HepG2 (cell line): ENCODE measurements around the gene TTLL11. TPM values are rescaled to one million over a fixed set of nuclear protein-coding genes. Genes with fewer than 3 reads are reported as not detected.

Source experiments
- ATAC-seq: fragments of 200-7000 bp; cut with Tn5 transposase; 3 replicates; pipeline ENCODE4 v1.9.1; 2020; ENCODE audit warnings: mild to moderate bottlenecking, moderate library complexity
- BruUV-seq: library from RNA; stranded (reverse); fragments of 400-500 nt; replicated peaks from 2 replicates; lab custom pipeline; 2021; lab: Mats Ljungman, UMichigan
- CTCF ChIA-PET: fragments of 300-600 bp; formaldehyde crosslinking; extraction: SDS; loops from one replicate; lab custom pipeline; 2021; ENCODE audit warnings: low total read pairs, inconsistent platforms, low intra/inter-chr PET ratio; lab: Yijun Ruan, JAX
- POLR2A ChIA-PET: fragments of 350-600 bp; sonication (Branson Sonifier 250); formaldehyde crosslinking; loops from one replicate; lab custom pipeline; 2020; ENCODE audit warnings: antibody characterized with exemption, inconsistent platforms; lab: Yijun Ruan, JAX
- DNase-seq: peaks from one replicate; pipeline ENCODE4 v3.0.0-alpha.2; 2015; ENCODE audit warnings: low spot score
- FAIRE-seq: peaks from 3 replicates; lab custom pipeline; 2011; peaks lifted over from hg19 to GRCh38; lab: Jason Lieb, UNC
- H2AFZ ChIP-seq: one replicate; pipeline ENCODE4 v1.6.1; 2011; ENCODE audit warnings: low read length, inconsistent platforms
- H3K27ac ChIP-seq: fragments of 300-600 bp; 3 replicates; pipeline ENCODE4 v1.8.0; 2011; ENCODE audit warnings: mixed run types, mild to moderate bottlenecking, mixed read lengths, low read length, inconsistent platforms; ENCODE audit not compliant: insufficient read depth; ENCODE audit errors: extremely low read length
- H3K27me3 ChIP-seq, 2 experiments: fragments of 200-600 bp in 1 of 2; 2 replicates in 1 of 2; 3 replicates in 1 of 2; pipeline versions ENCODE4 v1.6.0 to v1.8.0; 2011; ENCODE audit warnings: low read length in 2 of 2, mild to moderate bottlenecking in 2 of 2, moderate library complexity in 2 of 2, inconsistent platforms in 1 of 2; ENCODE audit not compliant: insufficient read depth in 2 of 2, control insufficient read depth in 1 of 2
- H3K36me3 ChIP-seq, 2 experiments: fragments of 200-600 bp in 1 of 2; replicated peaks in 1 of 2; 2 replicates in 1 of 2; 3 replicates in 1 of 2; pipeline versions ENCODE4 v1.5.1 to v1.8.0; 2011; ENCODE audit warnings: low read length in 2 of 2, inconsistent platforms in 1 of 2; ENCODE audit not compliant: insufficient read depth in 2 of 2, control insufficient read depth in 1 of 2
- H3K4me1 ChIP-seq: 2 replicates; pipeline ENCODE4 v1.5.1; 2012; ENCODE audit warnings: low read length, inconsistent platforms; ENCODE audit not compliant: insufficient read depth
- H3K4me2 ChIP-seq: 2 replicates; pipeline ENCODE4 v1.6.0; 2011; ENCODE audit warnings: low read depth, low read length, inconsistent platforms
- H3K4me3 ChIP-seq, 3 experiments: fragments of 200-600 bp in 1 of 3; sonication (generic), shearing (Covaris generic) in 1 of 3; replicated peaks in 1 of 3; 2 replicates each; pipeline ENCODE4 v1.5.1; 2011 to 2016; ENCODE audit warnings: low read length in 3 of 3, inconsistent platforms in 2 of 3, low read depth in 2 of 3, mild to moderate bottlenecking in 2 of 3, control low read depth in 1 of 3, mixed read lengths in 1 of 3; ENCODE audit not compliant: insufficient read depth in 1 of 3
- H3K79me2 ChIP-seq: one replicate; pipeline ENCODE4 v1.6.1; 2011; ENCODE audit warnings: low read length, inconsistent platforms; ENCODE audit not compliant: insufficient read depth
- H3K9ac ChIP-seq: 2 replicates; pipeline ENCODE4 v1.6.0; 2011; ENCODE audit warnings: mild to moderate bottlenecking, low read depth, low read length, inconsistent platforms; ENCODE audit not compliant: insufficient read depth
- H3K9me3 ChIP-seq: 2 replicates; pipeline ENCODE4 v1.5.1; 2012; ENCODE audit warnings: mild to moderate bottlenecking, low read length
- H4K20me1 ChIP-seq: 2 replicates; pipeline ENCODE4 v1.6.0; 2011; ENCODE audit warnings: inconsistent platforms, mild to moderate bottlenecking, low read length, moderate library complexity; ENCODE audit not compliant: insufficient read depth
- ARNTL ChIP-seq: sonication (generic); formaldehyde crosslinking; IDR thresholded peaks from 2 replicates; pipeline ENCODE4 v1.4.0; 2020; ENCODE audit warnings: mild to moderate bottlenecking, missing genetic modification reagents
- BRF2 ChIP-seq: sonication (generic); formaldehyde crosslinking; IDR thresholded peaks from 2 replicates; pipeline ENCODE4 v1.8.1; 2022; ENCODE audit warnings: mild to moderate bottlenecking, missing genetic modification reagents
- REST ChIP-seq, 2 experiments: IDR thresholded peaks; 2 replicates each; pipeline ENCODE4 v1.6.1; 2011 to 2012; ENCODE audit warnings: low read length in 2 of 2, borderline replicate concordance in 1 of 2, low read depth in 1 of 2, mild to moderate bottlenecking in 1 of 2, moderate library complexity in 1 of 2
- ZNF646 ChIP-seq: sonication (generic); formaldehyde crosslinking; IDR thresholded peaks from 2 replicates; pipeline ENCODE4 v1.9.0; 2021; ENCODE audit warnings: mild to moderate bottlenecking, missing genetic modification reagents
- WGBS: methylation state at CpG from one replicate; pipeline ENCODE4 v1.1.6; 2017; ENCODE audit warnings: low lambda C conversion rate; 5-methylcytosine and 5-hydroxymethylcytosine counted together
- in situ Hi-C: cut with HindIII; loops from 2 replicates; pipeline ENCODE4 v1.10.0; 2017; ENCODE audit warnings: low pct_unique_long_range_greater_than_20kb; ENCODE audit not compliant: extremely low pct_ligation_motif_present
- intact Hi-C: fragments of 100-400 bp; cut with micrococcal nuclease; formaldehyde crosslinking; loops from one replicate; pipeline ENCODE4 v1.10.0; 2022; ENCODE audit not compliant: unreplicated experiment
- polyA plus RNA-seq, 8 experiments: library from polyadenylated mRNA; depleted of rRNA in 3 of 8; stranded (reverse) in 7 of 8; unstranded in 1 of 8; fragments of >200 nt; fragmentation: Illumina TruSeq in 4 of 8; extraction: Trizol in 4 of 8; gene quantifications; 2 replicates each; pipeline versions ENCODE4 v1.2.1 to v1.2.3, GENCODE V29; 2011 to 2016; ENCODE audit warnings: low read depth in 4 of 8, missing spikeins in 1 of 8, mixed read lengths in 1 of 8; ENCODE audit not compliant: insufficient read depth in 1 of 8
- total RNA-seq, 5 experiments: library from RNA; depleted of rRNA; stranded (reverse); fragments of >200 nt; fragmentation: Illumina TruSeq; extraction: Trizol; gene quantifications; 2 replicates each; pipeline ENCODE4 v1.2.3, GENCODE V29; 2016; ENCODE audit warnings: low read depth in 1 of 5

The TTLL11 gene
- total and polyA plus RNA-seq, 2 of the 13 experiments (the other 11 are each of a cell fraction or from before 2014, with no cell fraction given) = 4.5 to 5.2 TPM

DNA sequence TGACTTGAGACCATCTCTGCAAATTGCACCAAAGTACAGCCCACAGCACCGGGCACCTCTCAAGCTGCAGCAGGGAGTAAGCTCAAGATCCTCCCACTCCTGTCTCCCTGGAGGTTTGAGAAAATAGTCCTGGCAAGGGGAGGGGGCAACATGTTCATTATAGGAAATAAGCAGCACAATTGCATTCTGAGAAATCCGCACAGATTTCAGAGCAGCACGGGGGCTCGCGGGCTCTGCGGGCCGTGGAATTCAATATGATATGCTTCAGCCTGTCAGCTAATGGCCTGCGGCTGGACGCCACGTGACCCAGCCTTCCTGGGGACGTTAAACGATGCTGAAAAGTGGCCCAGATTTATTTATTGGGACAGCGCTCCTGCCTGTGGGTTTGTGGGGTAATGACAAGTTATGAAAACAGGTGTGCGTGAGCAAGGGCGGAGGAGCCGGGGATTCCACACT is 285.3 kb downstream of the TTLL11 start:
- Histone ChIP-seq H4K20me1 (no peaks in the 10 kb centered on the region), H3K4me2 (no peak overlapping the region), H3K4me3 (no peak overlapping the region), H3K9me3 (peaks cover 9% of the 10 kb centered on the region), H3K27ac (no peak overlapping the region), H3K79me2 (no peaks in the 10 kb centered on the region), H2AFZ (no peak overlapping the region), H3K36me3 (no peaks in the 10 kb centered on the region), H3K9ac (no peak overlapping the region), H3K4me1 (peaks cover 10% of the 10 kb centered on the region; the same call in 1 of the 2 replicates), H3K27me3 (peaks cover 3 to 18% of the 10 kb centered on the region in 2 experiments; a peak in 4 of 5 replicates)
- ATAC-seq (no peak; the same call in 1 of the 3 replicates), FAIRE-seq (no peak), DNase-seq (no peak)
- ChIA-PET CTCF (no interaction called here), POLR2A (no interaction called here)
- 32% methylated on average over 16 of the region's 16 CpGs for WGBS
- in situ Hi-C loops = no loop called here
- TF ChIP-seq BRF2 (CRISPR knock-in tag) (no peak), ARNTL (no peak)
- intact Hi-C loops = no loop called here
- no TSS peak for BruUV-seq

DNA sequence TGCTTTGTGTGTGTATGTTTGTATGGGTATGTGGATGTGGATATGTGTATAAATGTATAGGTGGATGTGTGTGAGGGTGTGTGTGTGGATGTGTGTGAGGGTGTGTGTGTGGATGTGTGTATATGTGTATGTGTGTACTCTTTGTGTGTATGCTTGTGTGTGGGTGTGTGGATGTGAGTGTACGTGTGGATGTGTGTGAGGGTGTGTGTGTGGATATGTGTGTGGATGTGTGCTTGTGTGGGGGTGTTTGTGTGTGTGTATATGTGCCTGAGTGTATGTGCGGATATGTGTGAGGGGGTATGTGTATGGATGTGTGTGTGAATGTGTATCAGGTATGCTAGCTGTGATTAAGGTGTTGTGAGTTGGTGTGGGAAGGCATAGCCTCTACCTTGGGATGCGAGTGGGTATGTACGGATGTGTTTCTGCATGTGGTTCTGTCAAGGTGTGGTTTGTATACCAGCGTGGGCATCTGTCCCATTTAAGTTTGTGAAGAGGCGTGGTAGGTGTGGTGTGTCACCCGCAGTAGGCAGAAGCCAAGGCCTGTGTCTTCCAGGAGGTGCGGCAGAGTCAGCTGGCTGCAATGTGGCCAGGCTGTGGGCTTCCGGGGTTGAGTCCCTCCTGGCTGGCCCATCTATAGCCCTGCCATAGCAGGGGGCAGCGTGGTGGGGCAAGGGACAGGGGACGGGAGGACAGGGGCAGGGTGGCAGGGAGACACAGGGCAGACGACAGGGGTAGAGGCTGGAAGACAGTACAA is 285.9 kb downstream of the TTLL11 start:
- intact Hi-C loops = no loop called here
- WGBS = 28% methylated on average over 11 of the region's 12 CpGs
- ATAC-seq = no peak

More for the DNA sequence above, 285.9 kb downstream of the TTLL11 start:
- H2AFZ ChIP-seq = no peak overlapping the region
- no TSS peak for BruUV-seq
- peaks cover 10% of the 10 kb centered on the region; the same call in 1 of the 2 replicates for H3K4me1 ChIP-seq
- FAIRE-seq = no peak
- no peak overlapping the region for H3K4me3 ChIP-seq
- no peak overlapping the region for H3K9ac ChIP-seq
- H3K4me2 ChIP-seq = no peak overlapping the region
- no peaks in the 10 kb centered on the region for H3K79me2 ChIP-seq
- no peak for DNase-seq
- no peaks in the 10 kb centered on the region for H3K36me3 ChIP-seq
- H3K27me3 ChIP-seq = peaks cover 3 to 18% of the 10 kb centered on the region in 2 experiments; a peak in 3 of 5 replicates
- no peak overlapping the region for H3K27ac ChIP-seq
- no peaks in the 10 kb centered on the region for H4K20me1 ChIP-seq
- ChIA-PET CTCF (no interaction called here), POLR2A (no interaction called here)
- in situ Hi-C loops = no loop called here
- peaks cover 9% of the 10 kb centered on the region for H3K9me3 ChIP-seq
- TF ChIP-seq REST (IDR thresholded peaks at IDR 0.05; ENCODE audit: borderline replicate concordance in 1 of 2, low read depth in 1 of 2, low read length in 2 of 2) = no peak
- no peak; the same call in 1 of the 2 replicates for TF ChIP-seq ZNF646
